Uterus (tissue), 4 donors: ENCODE measurements around the gene CHEK1. TPM values are rescaled to one million over a fixed set of nuclear protein-coding genes. Genes with fewer than 3 reads are reported as not detected.

ENCODE experiments used
- DNase-seq, 2 donors: peaks; one replicate each; pipeline ENCODE4 v3.0.0-alpha.2; 2019 to 2020
- H3K27ac ChIP-seq, 2 donors: fragments of 200-600 bp; sonication (generic); 1 replicate in 1 of 2; 2 replicates in 1 of 2; pipeline ENCODE4 v1.5.1; 2016 to 2018
- H3K27me3 ChIP-seq, 2 donors: fragments of 200-600 bp; sonication (generic); one replicate each; pipeline ENCODE4 v1.5.1; 2018 to 2019; ENCODE audit warnings: control low read depth in 1 of 2
- H3K36me3 ChIP-seq, 2 donors: fragments of 200-600 bp; sonication (generic); one replicate each; pipeline ENCODE4 v1.5.1; 2019; ENCODE audit warnings: control low read depth in 1 of 2
- H3K4me1 ChIP-seq, 2 donors: fragments of 200-600 bp; sonication (generic); one replicate each; pipeline ENCODE4 v1.5.1; 2018 to 2019; ENCODE audit warnings: control low read depth in 1 of 2
- H3K4me3 ChIP-seq, 2 donors: fragments of 200-600 bp; sonication (generic); 1 replicate in 1 of 2; 2 replicates in 1 of 2; pipeline ENCODE4 v1.5.1; 2018 to 2019; ENCODE audit warnings: mild to moderate bottlenecking in 1 of 2
- H3K9me3 ChIP-seq, 2 donors: fragments of 200-600 bp; sonication (generic); one replicate each; pipeline ENCODE4 v1.5.1; 2019; ENCODE audit warnings: control low read depth in 1 of 2
- POLR2A ChIP-seq, 2 donors: fragments of 450-650 bp; IDR thresholded peaks; one replicate each; pipeline ENCODE4 v1.6.1; 2016; ENCODE audit warnings: antibody characterized with exemption in 2 of 2, mild to moderate bottlenecking in 1 of 2, moderate library complexity in 1 of 2
- intact Hi-C: fragments of 100-400 bp; cut with DNase I; formaldehyde crosslinking; loops from one replicate; pipeline ENCODE4 v1.15.1; 2023; ENCODE audit warnings: low total_unique reads
- total RNA-seq, 4 donors: library from RNA; depleted of rRNA in 3 of 4; stranded (reverse); fragments of >200 nt in 3 of 4; gene quantifications; one replicate each; pipeline versions ENCODE4 v1.1.0 to v1.2.4, GENCODE V29; 2014 to 2023
- TF ChIP-seq, protein P1 (sequence below), 4 experiments: fragments of 200-600 bp in 2 of 4; fragments of 450-650 bp in 2 of 4; sonication (generic) in 2 of 4; IDR thresholded peaks; one replicate each; pipeline ENCODE4 v1.5.1; 2016 to 2019; ENCODE audit warnings: antibody characterized with exemption in 4 of 4, mild to moderate bottlenecking in 2 of 4, moderate library complexity in 1 of 4
- donor health status: DM: yes; HTN: yes; CAD: no.

The CHEK1 gene
- total RNA-seq, 4 donors from 2014 or later: 1.6 to 35.4 (median 2.6) TPM; not detected in 1

GRCh38 chr11:125679837-125680236 is 54.9 kb downstream of the CHEK1 start:
- no peak for TF ChIP-seq POLR2A (IDR thresholded peaks at IDR 0.05)
- TF ChIP-seq, protein P1, sequence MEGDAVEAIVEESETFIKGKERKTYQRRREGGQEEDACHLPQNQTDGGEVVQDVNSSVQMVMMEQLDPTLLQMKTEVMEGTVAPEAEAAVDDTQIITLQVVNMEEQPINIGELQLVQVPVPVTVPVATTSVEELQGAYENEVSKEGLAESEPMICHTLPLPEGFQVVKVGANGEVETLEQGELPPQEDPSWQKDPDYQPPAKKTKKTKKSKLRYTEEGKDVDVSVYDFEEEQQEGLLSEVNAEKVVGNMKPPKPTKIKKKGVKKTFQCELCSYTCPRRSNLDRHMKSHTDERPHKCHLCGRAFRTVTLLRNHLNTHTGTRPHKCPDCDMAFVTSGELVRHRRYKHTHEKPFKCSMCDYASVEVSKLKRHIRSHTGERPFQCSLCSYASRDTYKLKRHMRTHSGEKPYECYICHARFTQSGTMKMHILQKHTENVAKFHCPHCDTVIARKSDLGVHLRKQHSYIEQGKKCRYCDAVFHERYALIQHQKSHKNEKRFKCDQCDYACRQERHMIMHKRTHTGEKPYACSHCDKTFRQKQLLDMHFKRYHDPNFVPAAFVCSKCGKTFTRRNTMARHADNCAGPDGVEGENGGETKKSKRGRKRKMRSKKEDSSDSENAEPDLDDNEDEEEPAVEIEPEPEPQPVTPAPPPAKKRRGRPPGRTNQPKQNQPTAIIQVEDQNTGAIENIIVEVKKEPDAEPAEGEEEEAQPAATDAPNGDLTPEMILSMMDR (IDR thresholded peaks at IDR 0.05): no peak
- Histone ChIP-seq H3K27me3 (no peaks in the 10 kb centered on the region), H3K4me3 (no peak overlapping the region), H3K4me1 (no peaks in the 10 kb centered on the region), H3K9me3 (no peaks in the 10 kb centered on the region), H3K36me3 (no peaks in the 10 kb centered on the region), H3K27ac (no peak overlapping the region)
- intact Hi-C loops: no loop called here
- DNase-seq: no peak

- H3K4me1 ChIP-seq: no peaks in the 10 kb centered on the region
- H3K27me3 ChIP-seq: no peaks in the 10 kb centered on the region
- no peak within 1 kb of the TSS for H3K4me3 ChIP-seq
- no peak for DNase-seq
- intact Hi-C loops: no loop called here
- H3K27ac ChIP-seq: no peak within 1 kb of the TSS
- H3K36me3 ChIP-seq: no peaks in the 10 kb centered on the region
- H3K9me3 ChIP-seq: no peaks in the 10 kb centered on the region
- TF ChIP-seq, protein P1 (IDR thresholded peaks at IDR 0.05): no peak
- TF ChIP-seq POLR2A (IDR thresholded peaks at IDR 0.05): no peak
Measured at GRCh38 chr11:125680747-125681146, 55.8 kb downstream of the CHEK1 start, which contains the start of gene ACRV1. Gene ACRV1 (minus strand): TSS chr11:125680847. CDS start chr11:125680780, 67 bp downstream.

GRCh38 chr11:125685228-125685627 is 60.3 kb downstream of the CHEK1 start:
- intact Hi-C loops: no loop called here
- TF ChIP-seq, protein P1 (IDR thresholded peaks at IDR 0.05): no peak
- TF ChIP-seq POLR2A (IDR thresholded peaks at IDR 0.05): no peak
- H3K27ac ChIP-seq: no peak overlapping the region
- no peaks in the 10 kb centered on the region for H3K36me3 ChIP-seq
- no peaks in the 10 kb centered on the region for H3K4me1 ChIP-seq
- H3K4me3 ChIP-seq: no peak overlapping the region
- no peaks in the 10 kb centered on the region for H3K9me3 ChIP-seq
- no peak for DNase-seq
- H3K27me3 ChIP-seq: no peaks in the 10 kb centered on the region

- Histone ChIP-seq H3K36me3 (no peaks in the 10 kb centered on the region), H3K27me3 (no peaks in the 10 kb centered on the region), H3K4me1 (no peaks in the 10 kb centered on the region), H3K9me3 (no peaks in the 10 kb centered on the region), H3K27ac (no peak overlapping the region), H3K4me3 (no peak overlapping the region)
- no peak for DNase-seq
- intact Hi-C loops: no loop called here
- no peak for TF ChIP-seq POLR2A (IDR thresholded peaks at IDR 0.05)
- TF ChIP-seq, protein P1 (IDR thresholded peaks at IDR 0.05): no peak
Measured at GRCh38 chr11:125688066-125688465, 63.1 kb downstream of the CHEK1 start.

DNA sequence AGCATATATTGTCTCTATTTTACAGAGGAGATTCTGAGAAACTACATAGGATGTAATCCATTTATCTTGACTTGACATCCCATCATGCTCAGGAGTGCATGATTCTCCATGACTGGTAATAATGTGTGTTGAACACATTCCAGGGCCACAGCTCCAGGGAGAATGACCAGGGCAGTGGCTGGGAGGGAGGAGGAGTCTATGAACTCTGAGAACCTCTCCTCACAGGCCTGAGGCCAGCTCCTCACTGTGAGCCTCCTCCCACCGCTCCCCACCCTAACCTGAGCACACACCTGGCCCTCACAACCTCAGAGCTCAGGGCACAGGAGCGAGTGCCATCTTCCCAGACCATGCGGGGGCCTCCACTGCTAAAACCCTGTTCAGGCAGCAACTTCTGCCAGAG is 63.7 kb downstream of the CHEK1 start:
- no peaks in the 10 kb centered on the region for H3K27me3 ChIP-seq
- intact Hi-C loops: no loop called here
- no peaks in the 10 kb centered on the region for H3K4me1 ChIP-seq
- H3K4me3 ChIP-seq: no peak overlapping the region
- DNase-seq: no peak
- TF ChIP-seq, protein P1 (IDR thresholded peaks at IDR 0.05): no peak
- no peak for TF ChIP-seq POLR2A (IDR thresholded peaks at IDR 0.05)
- no peaks in the 10 kb centered on the region for H3K36me3 ChIP-seq
- no peaks in the 10 kb centered on the region for H3K9me3 ChIP-seq
- H3K27ac ChIP-seq: no peak overlapping the region
